C4-2B (cell line): ENCODE measurements around the gene ZNF70.

Source experiments
- CTCF ChIP-seq: fragments of 450-650 bp; conservative IDR thresholded peaks from 2 replicates; pipeline ENCODE4 v1.5.1; 2017; ENCODE audit warnings: mild to moderate bottlenecking
- ZFX ChIP-seq: fragments of 450-650 bp; IDR thresholded peaks from 2 replicates; pipeline ENCODE4 v1.6.1; 2017

- TF ChIP-seq CTCF (no peak), ZFX (no peak)
These were observed 42.6 kb downstream of the ZNF70 start for GRCh38 chr22:23708270-23708669.
